Activated CD8-positive, alpha-beta T cell treated with anti-CD3 and anti-CD28 coated beads for 36 hours (primary cell): ENCODE results near the gene GLRX5. TPM values are rescaled to one million over a fixed set of nuclear protein-coding genes. Genes with fewer than 3 reads are reported as not detected.

Source experiments
- ATAC-seq: fragments of 200-7000 bp; cut with Tn5 transposase; one replicate; pipeline ENCODE4 v1.10.0; 2021; ENCODE audit warnings: mild to moderate bottlenecking, moderate library complexity
- CTCF ChIA-PET: fragments of 350-600 bp; sonication (Branson Sonifier 250); formaldehyde crosslinking; loops from one replicate; lab custom pipeline; 2021; ENCODE audit warnings: antibody characterized with exemption; lab: Charles Lee
- POLR2A ChIA-PET: fragments of 350-600 bp; sonication (Branson Sonifier 250); formaldehyde crosslinking; loops from one replicate; lab custom pipeline; 2021; ENCODE audit warnings: antibody characterized with exemption; lab: Charles Lee
- DNase-seq: peaks from one replicate; pipeline ENCODE4 v3.0.0-alpha.2; 2020
- H3K27ac Mint-ChIP-seq: one replicate; pipeline ENCODE4 v1.8.0; 2021; ENCODE audit warnings: mild to moderate bottlenecking, mixed read lengths
- H3K27me3 Mint-ChIP-seq: one replicate; pipeline ENCODE4 v1.8.0; 2021; ENCODE audit warnings: mixed read lengths
- H3K36me3 Mint-ChIP-seq: one replicate; pipeline ENCODE4 v1.8.0; 2021; ENCODE audit warnings: low read depth, mixed read lengths
- H3K4me1 Mint-ChIP-seq: one replicate; pipeline ENCODE4 v1.8.0; 2021; ENCODE audit warnings: low read depth, mixed read lengths
- H3K4me3 Mint-ChIP-seq: one replicate; pipeline ENCODE4 v1.8.0; 2021; ENCODE audit warnings: mild to moderate bottlenecking, moderate library complexity, mixed read lengths
- H3K9me3 Mint-ChIP-seq: one replicate; pipeline ENCODE4 v1.8.0; 2021; ENCODE audit warnings: mixed read lengths
- intact Hi-C: fragments of 100-400 bp; cut with micrococcal nuclease; formaldehyde crosslinking; loops from one replicate; pipeline ENCODE4 v1.10.0; 2022
- total RNA-seq, 2 experiments: library from RNA; stranded (reverse); gene quantifications; one replicate each; pipeline ENCODE4 v1.2.3, GENCODE V29; 2021
- TF ChIP-seq, protein P1 (sequence below): fragments of 200-600 bp; IDR thresholded peaks from one replicate; pipeline ENCODE4 v1.8.0; 2022; ENCODE audit warnings: antibody characterized with exemption, mild to moderate bottlenecking

Gene GLRX5
- total RNA-seq, 2 experiments from 2014 or later, result 47.3 to 47.8 TPM

DNA sequence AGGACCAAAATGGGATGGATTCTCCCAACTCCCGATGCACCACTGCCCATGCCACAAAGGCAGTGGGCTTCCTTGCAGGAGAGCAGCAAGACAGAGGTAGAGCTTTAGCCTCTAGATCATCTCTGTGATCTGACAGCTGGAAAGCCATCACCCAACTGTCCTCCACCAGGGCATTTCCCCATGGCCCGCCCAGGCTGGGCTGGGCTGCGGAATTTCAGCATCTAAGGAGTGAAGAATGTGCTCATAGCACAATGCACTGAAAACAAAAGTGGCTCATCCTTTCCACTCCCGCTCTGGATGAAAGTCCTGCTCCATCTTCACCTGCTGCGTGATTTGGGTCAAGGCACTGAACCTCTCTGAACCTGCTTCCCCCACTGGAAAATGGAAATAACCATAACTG, 24.0 kb upstream of the GLRX5 start:
- Mint-ChIP-seq H3K9me3 (no peaks in the 10 kb centered on the region), H3K4me1 (peaks cover 70% of the 10 kb centered on the region), H3K4me3 (no peak overlapping the region), H3K27me3 (no peaks in the 10 kb centered on the region), H3K27ac (no peak overlapping the region), H3K36me3 (peaks cover 44% of the 10 kb centered on the region)
- intact Hi-C loops, result no loop called here
- no peak for DNase-seq
- POLR2A ChIA-PET, result interaction anchor here (0.7 to 1.7 kb wide), 2 partner anchors 9 to 17 kb away, joined by 3 to 4 read pairs; no protein-coding TSS in a partner anchor
- CTCF ChIA-PET, result interaction anchor here (1.8 kb wide), 2 partner anchors 58 to 68 kb away, joined by 5 to 6 read pairs; no protein-coding TSS in a partner anchor
- TF ChIP-seq, protein P1, sequence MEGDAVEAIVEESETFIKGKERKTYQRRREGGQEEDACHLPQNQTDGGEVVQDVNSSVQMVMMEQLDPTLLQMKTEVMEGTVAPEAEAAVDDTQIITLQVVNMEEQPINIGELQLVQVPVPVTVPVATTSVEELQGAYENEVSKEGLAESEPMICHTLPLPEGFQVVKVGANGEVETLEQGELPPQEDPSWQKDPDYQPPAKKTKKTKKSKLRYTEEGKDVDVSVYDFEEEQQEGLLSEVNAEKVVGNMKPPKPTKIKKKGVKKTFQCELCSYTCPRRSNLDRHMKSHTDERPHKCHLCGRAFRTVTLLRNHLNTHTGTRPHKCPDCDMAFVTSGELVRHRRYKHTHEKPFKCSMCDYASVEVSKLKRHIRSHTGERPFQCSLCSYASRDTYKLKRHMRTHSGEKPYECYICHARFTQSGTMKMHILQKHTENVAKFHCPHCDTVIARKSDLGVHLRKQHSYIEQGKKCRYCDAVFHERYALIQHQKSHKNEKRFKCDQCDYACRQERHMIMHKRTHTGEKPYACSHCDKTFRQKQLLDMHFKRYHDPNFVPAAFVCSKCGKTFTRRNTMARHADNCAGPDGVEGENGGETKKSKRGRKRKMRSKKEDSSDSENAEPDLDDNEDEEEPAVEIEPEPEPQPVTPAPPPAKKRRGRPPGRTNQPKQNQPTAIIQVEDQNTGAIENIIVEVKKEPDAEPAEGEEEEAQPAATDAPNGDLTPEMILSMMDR, result no peak
- no peak for ATAC-seq

DNA sequence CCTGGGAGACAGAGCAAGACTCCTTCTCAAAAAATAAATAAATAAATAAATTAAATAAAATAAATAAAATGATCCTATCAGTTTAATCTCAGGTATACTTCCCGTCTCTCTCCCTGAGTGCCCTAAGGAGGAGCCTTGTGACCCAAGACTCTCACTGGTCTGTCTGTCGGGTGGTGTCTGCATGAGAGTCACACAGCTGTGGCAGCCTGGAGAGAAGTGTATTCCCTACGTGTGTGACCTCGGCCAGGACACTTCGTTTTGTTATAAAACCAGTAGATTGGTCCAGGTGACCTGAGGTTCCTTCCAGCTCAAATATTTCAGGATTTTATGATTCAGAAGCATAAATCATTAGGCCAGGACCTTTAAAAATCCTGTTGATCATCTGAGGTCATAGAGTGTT, 23.2 kb upstream of the GLRX5 start:
- ATAC-seq (no peak), DNase-seq (no peak)
- ChIA-PET POLR2A (interaction anchor here (0.8 to 1.7 kb wide), 2 partner anchors 11 to 18 kb away, joined by 4 read pairs; no protein-coding TSS in a partner anchor), CTCF (interaction anchor here (0.6 to 1.8 kb wide), 2 partner anchors 15 to 59 kb away, joined by 3 to 6 read pairs; no protein-coding TSS in a partner anchor)
- Mint-ChIP-seq H3K4me3 (no peak overlapping the region), H3K36me3 (peaks cover 38% of the 10 kb centered on the region), H3K27me3 (no peaks in the 10 kb centered on the region), H3K27ac (no peak overlapping the region), H3K4me1 (peaks cover 64% of the 10 kb centered on the region), H3K9me3 (no peaks in the 10 kb centered on the region)
- intact Hi-C loops, result no loop called here
- TF ChIP-seq, protein P1, result no peak

DNA sequence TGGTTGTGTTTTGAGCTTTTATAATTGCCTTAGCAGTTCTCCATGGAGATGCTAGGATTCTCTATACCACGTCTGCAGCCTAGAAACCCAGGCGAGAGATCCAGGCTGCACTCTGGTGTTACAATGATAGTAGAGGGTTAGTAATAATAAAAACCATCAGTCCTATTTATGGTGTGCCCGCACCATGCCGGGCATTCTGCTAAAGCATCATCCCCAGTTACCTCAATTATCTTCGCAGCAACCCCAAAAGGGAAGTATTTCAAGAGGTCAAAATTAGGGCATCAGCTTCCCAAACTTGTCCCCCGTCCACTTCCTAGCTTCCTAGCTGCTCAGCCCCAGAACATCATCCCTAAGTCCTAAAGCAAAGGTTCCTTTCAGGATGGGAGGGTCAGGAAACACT, 21.6 kb upstream of the GLRX5 start:
- CTCF ChIA-PET, result interaction anchor here (1.0 to 5.0 kb wide), 2 partner anchors 12 to 60 kb away, joined by 3 to 59 read pairs; no protein-coding TSS in a partner anchor
- ATAC-seq (no peak), DNase-seq (no peak)
- POLR2A ChIA-PET, result interaction anchor here (0.8 to 1.5 kb wide), 2 partner anchors 18 to 61 kb away, joined by 3 to 4 read pairs; no protein-coding TSS in a partner anchor
- intact Hi-C loops, result no loop called here
- TF ChIP-seq, protein P1, result no peak
- no peaks in the 10 kb centered on the region for H3K27me3 Mint-ChIP-seq
- no peak overlapping the region for H3K4me3 Mint-ChIP-seq
- peaks cover 63% of the 10 kb centered on the region for H3K4me1 Mint-ChIP-seq
- peaks cover 25% of the 10 kb centered on the region for H3K36me3 Mint-ChIP-seq
- H3K9me3 Mint-ChIP-seq, result no peaks in the 10 kb centered on the region
- peak overlapping the region; percentile 3 for H3K27ac Mint-ChIP-seq

DNA sequence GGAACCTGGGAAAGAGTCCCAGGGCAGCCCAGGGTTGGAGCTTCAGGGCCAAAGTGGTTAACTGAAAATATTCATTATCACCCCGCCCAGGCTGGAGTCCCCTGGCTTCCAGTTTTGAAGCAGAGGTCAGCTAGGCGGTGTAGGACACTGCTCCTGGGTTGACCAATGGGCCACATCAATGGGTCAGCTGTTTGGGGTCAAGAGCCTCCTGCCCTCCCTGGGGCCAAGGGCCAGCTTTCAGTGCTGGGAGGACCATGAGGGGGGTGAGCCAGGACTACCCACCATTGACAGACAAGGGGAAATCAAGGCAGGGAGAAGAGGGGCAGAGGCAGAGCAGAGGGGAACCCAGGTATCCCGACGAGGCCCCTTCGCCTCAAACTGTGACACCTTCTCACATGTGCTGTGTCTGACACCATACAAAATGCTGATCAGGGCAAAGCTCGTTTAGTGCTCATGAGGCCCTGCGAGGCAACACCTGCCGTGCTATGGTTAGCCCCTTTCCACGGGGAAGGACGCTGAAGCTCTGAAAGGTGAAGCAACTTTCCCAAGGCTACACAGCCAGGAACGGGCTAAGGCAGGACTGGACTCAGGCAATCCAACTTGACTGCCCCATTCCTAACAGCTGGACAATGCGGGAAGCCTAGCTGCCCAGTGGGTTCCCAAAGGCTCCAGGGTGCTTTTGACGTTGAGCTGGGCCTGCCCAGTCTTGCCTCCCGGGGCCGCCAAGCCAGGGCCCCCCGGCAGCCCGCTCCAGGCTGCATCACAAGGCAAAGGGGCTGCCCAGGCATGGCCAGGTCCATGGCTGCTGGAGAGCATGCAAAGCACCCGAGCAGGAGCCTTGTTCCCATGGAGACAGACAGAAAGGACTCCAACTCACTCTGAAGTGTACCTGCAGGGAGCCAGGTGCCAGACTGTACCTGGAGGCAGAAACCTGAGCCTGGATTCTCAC, 20.4 kb upstream of the GLRX5 start:
- DNase-seq, result no peak
- intact Hi-C loops, result no loop called here

More for the DNA sequence above, 20.4 kb upstream of the GLRX5 start:
- H3K27ac Mint-ChIP-seq, result peak overlapping the region; percentile 92
- no peak for ATAC-seq
- peaks cover 23% of the 10 kb centered on the region for H3K36me3 Mint-ChIP-seq
- H3K4me3 Mint-ChIP-seq, result peak overlapping the region; percentile 93
- no peaks in the 10 kb centered on the region for H3K27me3 Mint-ChIP-seq
- H3K4me1 Mint-ChIP-seq, result peaks cover 68% of the 10 kb centered on the region
- TF ChIP-seq, protein P1, result no peak
- CTCF ChIA-PET, result interaction anchor here (1.0 to 5.0 kb wide), 4 partner anchors 8 to 71 kb away, joined by 3 to 59 read pairs (median 16); no protein-coding TSS in a partner anchor
- POLR2A ChIA-PET, result interaction anchor here (0.8 to 2.9 kb wide), 6 partner anchors 9 to 68 kb away, joined by 3 to 24 read pairs (median 6); no protein-coding TSS in a partner anchor
- H3K9me3 Mint-ChIP-seq, result no peaks in the 10 kb centered on the region
